HG02870 (cell line): Measurements from ENCODE around the gene NLRP13.

Source experiments
- ATAC-seq: cut with Tn5 transposase; IDR thresholded peaks from one replicate; pipeline ENCODE4 v1.9.1; 2021; ENCODE audit warnings: mild to moderate bottlenecking, moderate library complexity; ENCODE audit not compliant: unreplicated experiment

NLRP13 gene

DNA sequence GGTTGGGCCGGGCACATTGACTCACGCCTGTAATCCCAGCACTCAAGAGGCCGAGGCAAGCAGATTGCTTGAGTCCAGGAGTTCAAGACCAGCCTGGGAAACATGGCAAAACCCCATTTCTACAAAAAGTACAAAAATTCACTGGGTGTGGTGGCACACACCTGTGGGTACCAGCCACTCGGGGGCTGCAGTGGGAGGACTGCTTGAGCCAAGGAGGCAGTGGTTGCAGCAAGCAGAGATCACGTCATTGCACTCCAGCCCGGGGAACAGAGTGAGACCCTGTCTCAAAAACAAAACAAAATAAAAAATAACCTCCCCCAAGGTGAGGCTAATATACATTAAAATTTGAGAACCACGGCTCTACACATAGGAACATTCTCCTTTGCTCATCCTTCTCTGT is 24.9 kb downstream of the NLRP13 start:
- ATAC-seq, result no peak

DNA sequence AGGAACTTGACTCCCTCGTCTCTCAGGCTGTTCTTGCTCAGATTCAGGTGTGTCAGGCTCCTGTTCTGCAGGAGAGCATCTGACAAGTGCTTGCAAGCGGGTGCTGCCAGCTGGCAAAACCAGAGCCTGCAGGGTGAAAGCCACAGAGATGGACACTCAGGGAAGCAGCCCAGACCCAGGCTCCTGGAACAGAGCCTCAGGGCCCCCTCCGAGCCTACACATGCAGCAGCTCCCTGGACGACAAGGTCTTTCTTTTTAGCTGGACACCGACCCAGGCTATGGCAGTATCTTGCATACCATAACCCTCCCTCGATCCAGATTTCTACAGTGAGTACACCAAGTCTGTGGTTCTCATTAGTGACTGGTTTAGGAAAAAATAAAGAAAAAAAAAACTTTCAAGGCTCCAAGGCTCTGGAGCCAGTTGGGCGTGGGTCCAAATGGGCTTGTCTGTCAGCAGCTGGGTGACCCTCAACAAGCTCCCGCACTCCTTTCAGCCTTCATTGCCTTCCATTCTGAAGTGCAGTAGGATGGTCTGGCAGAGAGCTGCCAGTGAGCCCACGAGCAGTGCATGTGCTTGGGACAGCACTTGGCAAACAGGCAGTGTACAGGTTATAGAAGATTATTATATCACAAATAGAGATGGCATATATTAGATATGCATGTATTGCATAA is 29.9 kb downstream of the NLRP13 start:
- ATAC-seq, result no peak

DNA sequence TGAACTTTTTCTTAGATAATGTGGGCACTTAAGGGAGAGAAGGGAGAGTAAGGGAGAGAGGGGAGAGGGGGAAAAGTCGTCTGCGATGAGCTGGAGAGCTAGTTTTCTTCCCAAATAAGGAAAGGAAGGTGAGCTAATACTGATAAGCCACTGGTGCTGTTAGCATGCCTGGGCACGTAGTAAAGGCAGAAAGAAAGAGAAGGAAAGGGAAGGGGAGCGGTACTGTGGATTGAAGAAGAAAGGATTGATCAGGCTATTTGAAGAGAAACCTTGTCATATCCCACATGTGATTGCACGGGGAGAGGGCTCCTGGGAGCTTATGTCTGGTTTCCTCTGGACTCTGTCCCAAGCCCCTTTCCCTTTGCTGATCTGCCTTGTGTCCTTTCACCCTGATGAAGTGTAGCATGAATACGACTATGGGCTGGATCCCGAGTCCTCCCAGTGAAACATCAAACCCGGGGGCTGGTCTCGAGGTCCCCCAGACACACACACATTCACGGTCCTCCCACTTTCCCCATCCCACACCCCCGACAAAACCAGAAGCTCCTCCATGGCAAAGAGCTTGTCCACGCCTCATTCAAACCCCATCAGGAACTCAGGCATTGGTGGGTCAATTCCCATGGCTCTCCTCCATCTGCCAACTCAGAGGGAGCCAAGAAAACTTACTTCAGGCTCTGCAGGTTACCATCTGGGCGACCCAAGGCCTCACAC is 30.6 kb downstream of the NLRP13 start:
- ATAC-seq, result no peak

DNA sequence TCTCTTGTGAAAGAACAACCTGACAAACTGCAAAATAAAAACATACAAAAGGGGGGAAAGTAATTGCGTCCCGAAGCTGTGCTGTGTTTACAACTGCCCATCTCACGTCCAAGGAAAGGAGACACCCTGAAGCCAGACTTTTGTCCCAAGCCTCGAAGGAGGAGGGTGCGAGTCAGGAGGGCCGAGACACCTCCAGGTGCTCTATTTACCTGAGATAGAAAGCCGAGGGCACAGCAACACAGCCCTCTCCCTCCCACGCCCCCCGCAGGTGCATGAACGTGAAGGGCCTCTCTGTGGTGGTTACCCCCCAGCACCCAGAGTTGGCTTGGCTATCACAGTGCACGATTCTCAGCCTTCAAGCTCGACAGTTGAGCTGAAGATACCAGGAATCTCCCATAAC is 33.2 kb downstream of the NLRP13 start:
- no peak for ATAC-seq

DNA sequence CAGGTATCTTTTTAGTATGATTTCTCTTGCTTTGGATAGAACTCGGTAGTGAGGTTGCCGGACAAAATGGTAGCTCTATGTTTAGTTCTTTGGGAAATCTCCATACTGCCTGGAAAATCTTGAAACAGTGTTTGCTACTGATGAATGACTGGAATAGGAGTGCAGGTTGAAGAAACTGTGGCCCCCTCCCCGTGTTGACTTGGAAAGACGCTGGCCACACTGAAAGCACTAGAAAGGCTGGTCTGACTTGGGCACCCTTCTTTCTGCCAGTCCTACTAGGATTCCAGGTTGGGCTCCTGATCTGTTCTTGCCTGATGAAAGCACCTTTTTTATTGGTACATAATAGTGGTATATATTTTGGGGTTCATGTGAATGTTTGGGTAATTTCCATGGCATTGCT is 49.5 kb downstream of the NLRP13 start:
- ATAC-seq, result no peak

DNA sequence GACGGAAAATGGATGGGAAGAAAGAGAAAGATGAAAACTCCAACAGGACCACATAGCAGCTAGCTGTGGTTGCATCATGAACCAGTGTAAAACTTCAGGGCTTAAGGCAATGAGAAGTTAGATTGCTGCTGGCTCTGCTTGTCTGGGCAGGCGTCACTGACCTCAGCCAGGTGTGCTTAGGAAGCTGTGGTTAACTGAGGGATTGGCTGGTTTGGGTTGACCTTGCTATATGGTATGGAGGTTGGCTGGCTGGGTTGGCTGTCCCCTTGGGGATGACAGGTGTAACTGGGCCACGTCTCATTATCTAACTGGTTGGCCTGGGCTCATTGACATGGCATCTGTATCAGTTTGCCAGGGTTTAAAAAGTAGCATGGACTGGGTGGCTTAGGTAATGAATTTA is 54.9 kb downstream of the NLRP13 start:
- no peak for ATAC-seq

DNA sequence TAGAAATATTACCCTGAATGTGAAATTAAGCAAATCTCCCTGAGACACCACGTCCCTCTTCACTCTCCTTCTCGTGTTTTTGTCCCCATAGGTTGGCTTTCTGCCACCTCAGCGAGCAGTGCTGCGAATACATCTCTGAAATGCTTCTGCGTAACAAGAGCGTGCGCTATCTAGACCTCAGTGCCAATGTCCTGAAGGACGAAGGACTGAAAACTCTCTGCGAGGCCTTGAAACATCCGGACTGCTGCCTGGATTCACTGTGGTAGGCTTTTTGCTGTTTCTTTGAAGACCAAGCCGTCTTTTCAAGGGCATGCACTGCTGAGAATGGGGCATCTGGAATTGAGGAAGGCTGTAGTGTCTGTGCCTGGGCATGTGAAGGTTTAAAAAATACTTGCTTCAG is 61.4 kb downstream of the NLRP13 start:
- no peak for ATAC-seq

DNA sequence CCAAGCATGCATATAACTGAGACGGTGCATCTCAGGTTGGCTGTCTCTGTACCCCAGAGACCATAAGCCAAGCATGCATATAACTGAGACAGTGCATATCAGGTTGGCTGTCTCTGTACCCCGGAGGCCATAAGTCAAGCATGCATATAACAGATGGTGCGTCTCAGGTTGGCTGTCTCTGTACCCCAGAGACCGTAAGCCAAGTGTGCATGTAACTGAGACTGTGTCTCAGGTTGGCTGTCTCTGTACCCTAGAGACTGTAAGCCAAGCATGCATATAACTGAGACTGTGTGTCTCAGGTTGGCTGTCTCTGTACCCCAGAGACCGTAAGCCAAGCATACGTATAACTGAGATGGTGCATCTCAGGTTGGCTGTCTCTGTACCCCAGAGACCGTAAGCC is 65.0 kb downstream of the NLRP13 start:
- ATAC-seq, result no peak

DNA sequence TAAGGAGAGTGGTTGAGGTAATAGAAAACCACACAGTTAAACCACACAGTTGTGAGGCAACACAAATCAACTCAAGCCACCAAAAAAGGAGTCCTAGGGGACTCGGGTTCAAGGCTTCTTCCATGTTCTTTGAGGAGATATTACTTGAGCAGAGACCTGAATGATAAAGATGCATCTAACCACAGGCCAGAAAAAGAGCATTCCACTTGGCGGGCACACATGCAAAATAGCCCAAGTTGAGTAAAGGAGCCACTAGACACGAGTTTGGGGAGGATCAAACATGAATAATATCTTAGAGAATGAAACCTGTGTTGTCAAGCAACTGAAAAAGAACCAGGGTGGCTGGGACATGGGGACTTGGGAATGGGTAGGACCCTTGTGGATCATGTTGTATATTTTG is 65.6 kb downstream of the NLRP13 start:
- ATAC-seq, result no peak

DNA sequence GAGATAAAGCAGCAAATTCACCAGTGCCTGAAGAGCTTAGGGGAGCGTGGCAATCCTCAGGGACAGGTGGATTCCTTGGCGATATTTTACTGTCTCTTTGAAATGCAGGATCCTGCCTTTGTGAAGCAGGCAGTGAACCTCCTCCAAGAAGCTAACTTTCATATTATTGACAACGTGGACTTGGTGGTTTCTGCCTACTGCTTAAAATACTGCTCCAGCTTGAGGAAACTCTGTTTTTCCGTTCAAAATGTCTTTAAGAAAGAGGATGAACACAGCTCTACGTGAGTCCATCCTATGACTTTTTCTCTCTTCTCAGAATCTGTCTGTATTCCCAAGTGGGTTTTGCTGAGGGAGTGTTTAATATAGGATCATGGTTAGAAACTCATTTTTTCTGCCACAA is 73.2 kb downstream of the NLRP13 start:
- ATAC-seq, result no peak

DNA sequence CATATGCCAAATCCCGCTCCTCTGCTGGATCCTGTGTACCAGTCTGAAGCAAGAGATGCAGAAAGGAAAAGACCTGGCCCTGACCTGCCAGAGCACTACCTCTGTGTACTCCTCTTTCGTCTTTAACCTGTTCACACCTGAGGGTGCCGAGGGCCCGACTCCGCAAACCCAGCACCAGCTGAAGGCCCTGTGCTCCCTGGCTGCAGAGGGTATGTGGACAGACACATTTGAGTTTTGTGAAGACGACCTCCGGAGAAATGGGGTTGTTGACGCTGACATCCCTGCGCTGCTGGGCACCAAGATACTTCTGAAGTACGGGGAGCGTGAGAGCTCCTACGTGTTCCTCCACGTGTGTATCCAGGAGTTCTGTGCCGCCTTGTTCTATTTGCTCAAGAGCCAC is 73.7 kb downstream of the NLRP13 start:
- ATAC-seq, result no peak

DNA sequence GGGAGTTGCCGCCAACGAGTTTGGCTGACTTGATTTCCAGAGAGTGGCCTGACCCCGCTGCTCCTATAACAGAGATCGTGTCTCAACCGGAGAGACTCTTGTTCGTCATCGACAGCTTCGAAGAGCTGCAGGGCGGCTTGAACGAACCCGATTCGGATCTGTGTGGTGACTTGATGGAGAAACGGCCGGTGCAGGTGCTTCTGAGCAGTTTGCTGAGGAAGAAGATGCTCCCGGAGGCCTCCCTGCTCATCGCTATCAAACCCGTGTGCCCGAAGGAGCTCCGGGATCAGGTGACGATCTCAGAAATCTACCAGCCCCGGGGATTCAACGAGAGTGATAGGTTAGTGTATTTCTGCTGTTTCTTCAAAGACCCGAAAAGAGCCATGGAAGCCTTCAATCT is 74.2 kb downstream of the NLRP13 start:
- ATAC-seq, result no peak

DNA sequence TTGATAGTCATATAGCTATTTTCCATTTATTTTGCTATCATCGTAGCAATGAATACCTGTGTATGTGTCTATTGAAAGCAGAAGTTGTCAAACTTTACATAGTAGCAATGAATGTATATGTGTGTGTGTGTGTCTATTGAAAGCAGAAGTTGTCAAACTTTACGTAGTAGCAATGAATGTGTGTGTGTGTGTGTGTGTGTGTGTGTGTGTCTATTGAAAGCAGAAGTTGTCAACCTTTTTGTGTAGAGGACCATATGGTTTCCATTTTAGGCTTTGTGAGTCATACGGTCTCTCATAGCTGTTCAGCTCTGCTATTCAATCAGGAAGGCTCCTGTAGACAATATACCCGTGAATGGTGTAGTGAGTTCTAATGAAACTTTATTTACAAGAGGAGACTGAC is 75.0 kb downstream of the NLRP13 start:
- no peak for ATAC-seq

DNA sequence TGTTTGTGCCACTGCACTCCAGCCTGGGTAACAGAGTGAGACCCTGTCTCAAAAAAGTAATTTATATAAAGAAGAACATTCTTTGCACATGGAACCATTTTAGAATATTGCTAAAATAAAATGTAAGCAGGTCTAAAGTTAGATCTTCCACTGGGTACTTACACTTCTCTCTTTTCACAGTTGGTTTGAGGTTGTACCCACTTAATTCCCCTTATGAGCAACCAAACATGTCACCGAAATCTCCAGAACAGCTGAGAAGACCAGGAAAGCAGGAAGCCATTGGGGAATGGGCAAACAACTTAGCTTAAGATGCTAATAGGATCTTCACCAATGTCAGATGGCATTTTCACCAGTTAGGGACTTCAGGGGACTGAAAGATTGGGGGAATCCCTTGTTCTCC is 77.0 kb downstream of the NLRP13 start:
- no peak for ATAC-seq
